Measurements from ENCODE around the gene TPP1.

The TPP1 gene

DNA sequence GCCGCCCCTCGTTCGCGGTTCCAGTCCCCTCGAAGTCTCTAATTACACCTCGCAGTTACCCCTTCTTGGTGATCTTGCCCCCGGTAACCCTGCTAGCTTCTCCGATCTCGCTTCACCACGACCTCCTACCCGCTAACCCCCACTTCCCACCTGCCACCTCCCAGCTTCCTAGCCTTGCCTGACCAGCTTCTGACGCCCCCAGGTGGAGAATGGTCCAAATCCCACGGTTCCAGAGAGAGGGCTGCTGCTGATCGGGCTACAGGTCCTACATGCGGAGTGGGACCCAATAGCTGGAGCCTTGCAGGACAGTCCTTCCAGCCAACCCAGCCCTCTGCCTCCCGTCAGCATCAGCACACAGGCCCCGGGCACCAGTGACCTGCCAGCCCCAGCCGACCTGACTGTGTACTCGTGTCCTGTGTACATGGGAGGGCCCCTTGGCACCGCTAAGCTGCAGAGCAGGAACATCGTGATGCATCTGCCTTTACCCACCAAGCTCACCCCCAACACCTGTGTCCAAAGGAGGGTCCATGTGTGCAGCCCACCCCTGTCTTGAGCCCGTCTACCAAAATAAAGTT lies 47.7 kb downstream of the TPP1 start:
- Histone ChIP-seq H3K9me3 (ENCODE audit: control insufficient read depth, low read length) (no peaks in the 10 kb centered on the region), H3K4me1 (ENCODE audit: control insufficient read depth, insufficient read depth, low read length) (peaks cover 5% of the 10 kb centered on the region), H3K4me3 (ENCODE audit: insufficient read depth, low read depth, low read length) (no peak overlapping the region), H3K27me3 (ENCODE audit: control insufficient read depth, insufficient read depth, low read length, poor library complexity, severe bottlenecking) (no peaks in the 10 kb centered on the region), H3K27ac (ENCODE audit: insufficient read depth, low read depth, low read length, poor library complexity, severe bottlenecking) (no peak overlapping the region), H3K36me3 (ENCODE audit: control insufficient read depth, insufficient read depth, low read length) (no peaks in the 10 kb centered on the region)
- WGBS, 2 experiments: 92 to 93% methylated on average over 22 of the region's 22 CpGs

DNA sequence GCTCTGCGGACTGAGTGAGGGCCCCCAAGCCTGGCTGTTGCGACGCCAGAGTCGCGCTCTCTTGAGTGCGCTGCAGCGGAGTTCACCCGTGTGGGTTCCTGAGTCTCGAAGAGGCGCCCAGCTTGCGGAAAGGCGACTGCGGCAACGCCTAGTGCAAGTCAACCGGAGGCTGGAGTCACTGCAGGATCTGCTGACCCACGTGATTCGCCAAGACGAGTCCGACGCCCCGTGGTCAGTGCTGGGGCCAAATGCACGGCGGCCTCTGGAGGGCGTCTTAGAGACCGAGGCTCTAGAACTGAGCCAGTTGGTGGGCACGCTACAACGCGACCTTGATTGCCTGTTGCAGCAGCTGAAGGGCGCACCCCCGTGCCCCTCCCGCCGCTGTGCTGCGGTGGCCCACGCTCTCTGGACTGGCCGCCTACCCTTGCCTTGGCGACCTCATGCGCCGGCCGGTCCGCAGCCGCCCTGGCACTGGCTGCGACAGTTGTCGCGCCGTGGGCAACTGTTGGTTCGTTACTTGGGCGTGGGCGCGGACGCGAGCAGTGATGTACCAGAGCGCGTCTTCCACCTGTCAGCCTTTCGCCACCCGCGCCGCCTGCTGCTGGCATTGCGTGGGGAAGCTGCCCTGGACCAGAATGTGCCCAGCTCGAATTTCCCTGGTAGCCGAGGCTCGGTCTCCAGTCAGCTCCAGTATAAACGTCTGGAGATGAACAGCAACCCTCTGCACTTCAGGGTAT lies 48.4 kb downstream of the TPP1 start:
- Histone ChIP-seq H3K27me3 (ENCODE audit: control insufficient read depth, insufficient read depth, low read length, poor library complexity, severe bottlenecking) (no peaks in the 10 kb centered on the region), H3K27ac (ENCODE audit: insufficient read depth, low read depth, low read length, poor library complexity, severe bottlenecking) (no peak overlapping the region), H3K36me3 (ENCODE audit: control insufficient read depth, insufficient read depth, low read length) (no peaks in the 10 kb centered on the region), H3K9me3 (ENCODE audit: control insufficient read depth, low read length) (no peaks in the 10 kb centered on the region), H3K4me3 (ENCODE audit: insufficient read depth, low read depth, low read length) (no peak overlapping the region), H3K4me1 (ENCODE audit: control insufficient read depth, insufficient read depth, low read length) (peaks cover 5% of the 10 kb centered on the region)
- WGBS, 2 experiments: 96% methylated on average over 62 of the region's 62 CpGs

DNA sequence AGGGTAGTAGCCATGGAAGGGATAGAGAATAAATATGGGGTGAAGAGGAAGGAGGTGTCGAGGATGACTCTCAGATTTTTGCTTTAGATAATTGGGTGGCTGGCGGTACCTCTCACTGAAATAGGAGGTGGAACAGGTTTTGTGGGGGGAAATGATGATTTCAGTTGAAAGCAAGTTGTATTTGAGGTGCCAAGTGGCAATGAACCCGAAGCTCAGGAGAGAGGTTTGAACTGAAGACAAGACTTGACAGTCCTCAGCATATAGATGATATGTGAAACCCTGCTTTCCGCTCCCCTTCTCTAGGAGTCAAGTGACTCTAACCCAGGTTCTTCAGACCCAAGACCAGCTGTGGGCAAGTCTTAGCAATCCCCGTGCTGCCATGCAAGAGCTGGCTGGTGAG lies 49.5 kb downstream of the TPP1 start:
- no peak overlapping the region for H3K27ac ChIP-seq (ENCODE audit: insufficient read depth, low read depth, low read length, poor library complexity, severe bottlenecking)
- H3K36me3 ChIP-seq (ENCODE audit: control insufficient read depth, insufficient read depth, low read length): no peaks in the 10 kb centered on the region
- no peaks in the 10 kb centered on the region for H3K9me3 ChIP-seq (ENCODE audit: control insufficient read depth, low read length)
- H3K27me3 ChIP-seq (ENCODE audit: control insufficient read depth, insufficient read depth, low read length, poor library complexity, severe bottlenecking): no peaks in the 10 kb centered on the region
- peaks cover 5% of the 10 kb centered on the region for H3K4me1 ChIP-seq (ENCODE audit: control insufficient read depth, insufficient read depth, low read length)
- WGBS, 2 experiments: 84 to 85% methylated on average over 5 of the region's 5 CpGs
- H3K4me3 ChIP-seq (ENCODE audit: insufficient read depth, low read depth, low read length): no peak overlapping the region

- Histone ChIP-seq H3K4me3 (ENCODE audit: insufficient read depth, low read depth, low read length) (no peak overlapping the region), H3K36me3 (ENCODE audit: control insufficient read depth, insufficient read depth, low read length) (no peaks in the 10 kb centered on the region), H3K27ac (ENCODE audit: insufficient read depth, low read depth, low read length, poor library complexity, severe bottlenecking) (no peak overlapping the region), H3K9me3 (ENCODE audit: control insufficient read depth, low read length) (no peaks in the 10 kb centered on the region), H3K4me1 (ENCODE audit: control insufficient read depth, insufficient read depth, low read length) (peaks cover 5% of the 10 kb centered on the region), H3K27me3 (ENCODE audit: control insufficient read depth, insufficient read depth, low read length, poor library complexity, severe bottlenecking) (no peaks in the 10 kb centered on the region)
- 79 to 81% methylated on average over 4 of the region's 4 CpGs for WGBS, 2 experiments
Measured at GRCh38 chr11:6568191-6568918, 50.9 kb downstream of the TPP1 start.

DNA sequence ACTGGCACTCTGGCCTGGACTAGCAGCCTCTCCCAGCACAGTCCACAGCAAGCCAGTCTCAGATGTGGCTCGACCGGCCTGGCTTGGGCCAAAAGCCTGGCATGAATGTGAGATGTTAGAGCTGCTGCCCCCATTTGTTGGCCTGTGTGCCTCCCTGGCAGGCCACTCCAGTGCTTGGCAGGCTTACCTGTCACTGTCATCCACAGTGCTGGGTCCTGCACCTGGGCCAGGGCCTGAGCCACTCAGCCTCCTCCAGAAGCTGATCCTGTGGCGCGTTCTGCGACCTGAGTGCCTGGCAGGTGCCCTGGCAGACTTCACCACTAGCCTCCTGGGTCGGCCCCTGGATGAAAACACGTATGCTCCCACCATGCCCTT lies 51.9 kb downstream of the TPP1 start:
- H3K27ac ChIP-seq (ENCODE audit: insufficient read depth, low read depth, low read length, poor library complexity, severe bottlenecking): no peak overlapping the region
- 93 to 94% methylated on average over 7 of the region's 7 CpGs for WGBS, 2 experiments
- H3K36me3 ChIP-seq (ENCODE audit: control insufficient read depth, insufficient read depth, low read length): no peaks in the 10 kb centered on the region
- peaks cover 5% of the 10 kb centered on the region for H3K4me1 ChIP-seq (ENCODE audit: control insufficient read depth, insufficient read depth, low read length)
- no peak overlapping the region for H3K4me3 ChIP-seq (ENCODE audit: insufficient read depth, low read depth, low read length)
- H3K9me3 ChIP-seq (ENCODE audit: control insufficient read depth, low read length): no peaks in the 10 kb centered on the region
- no peaks in the 10 kb centered on the region for H3K27me3 ChIP-seq (ENCODE audit: control insufficient read depth, insufficient read depth, low read length, poor library complexity, severe bottlenecking)

DNA sequence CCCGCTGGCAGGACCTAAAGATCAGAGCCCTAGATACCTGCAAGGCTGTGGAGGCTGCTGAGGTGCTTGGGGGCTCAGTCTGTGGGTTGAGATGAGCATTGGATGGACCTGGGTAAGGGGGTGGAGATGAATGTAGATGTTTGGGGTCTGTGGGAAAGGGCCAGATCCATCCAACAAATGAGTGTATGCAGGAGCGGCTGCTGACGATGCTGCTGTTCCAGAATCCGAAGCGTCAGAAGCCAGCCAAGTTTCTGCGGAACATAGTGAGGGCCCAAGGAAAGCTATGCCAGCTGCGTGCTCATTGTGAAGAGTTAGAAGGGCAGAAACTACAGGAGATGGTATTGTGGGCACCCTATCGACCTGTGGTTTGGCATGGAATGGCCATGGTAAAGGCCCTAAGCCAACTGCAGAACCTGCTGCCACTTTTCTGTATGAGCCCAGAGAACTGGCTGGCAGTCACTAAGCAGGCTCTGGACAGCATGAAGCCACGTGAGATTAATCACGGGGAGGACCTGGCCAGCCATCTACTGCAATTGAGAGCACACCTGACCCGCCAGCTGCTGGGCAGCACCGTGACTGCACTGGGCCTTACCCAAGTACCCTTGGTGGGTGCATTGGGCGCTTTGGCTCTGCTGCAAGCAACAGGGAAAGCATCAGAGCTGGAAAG lies 52.4 kb downstream of the TPP1 start:
- WGBS, 2 experiments: 87 to 90% methylated on average over 13 of the region's 13 CpGs
- H3K36me3 ChIP-seq (ENCODE audit: control insufficient read depth, insufficient read depth, low read length): no peaks in the 10 kb centered on the region
- no peaks in the 10 kb centered on the region for H3K27me3 ChIP-seq (ENCODE audit: control insufficient read depth, insufficient read depth, low read length, poor library complexity, severe bottlenecking)
- no peaks in the 10 kb centered on the region for H3K9me3 ChIP-seq (ENCODE audit: control insufficient read depth, low read length)
- H3K4me3 ChIP-seq (ENCODE audit: insufficient read depth, low read depth, low read length): no peak overlapping the region
- H3K4me1 ChIP-seq (ENCODE audit: control insufficient read depth, insufficient read depth, low read length): peaks cover 5% of the 10 kb centered on the region
- no peak overlapping the region for H3K27ac ChIP-seq (ENCODE audit: insufficient read depth, low read depth, low read length, poor library complexity, severe bottlenecking)

DNA sequence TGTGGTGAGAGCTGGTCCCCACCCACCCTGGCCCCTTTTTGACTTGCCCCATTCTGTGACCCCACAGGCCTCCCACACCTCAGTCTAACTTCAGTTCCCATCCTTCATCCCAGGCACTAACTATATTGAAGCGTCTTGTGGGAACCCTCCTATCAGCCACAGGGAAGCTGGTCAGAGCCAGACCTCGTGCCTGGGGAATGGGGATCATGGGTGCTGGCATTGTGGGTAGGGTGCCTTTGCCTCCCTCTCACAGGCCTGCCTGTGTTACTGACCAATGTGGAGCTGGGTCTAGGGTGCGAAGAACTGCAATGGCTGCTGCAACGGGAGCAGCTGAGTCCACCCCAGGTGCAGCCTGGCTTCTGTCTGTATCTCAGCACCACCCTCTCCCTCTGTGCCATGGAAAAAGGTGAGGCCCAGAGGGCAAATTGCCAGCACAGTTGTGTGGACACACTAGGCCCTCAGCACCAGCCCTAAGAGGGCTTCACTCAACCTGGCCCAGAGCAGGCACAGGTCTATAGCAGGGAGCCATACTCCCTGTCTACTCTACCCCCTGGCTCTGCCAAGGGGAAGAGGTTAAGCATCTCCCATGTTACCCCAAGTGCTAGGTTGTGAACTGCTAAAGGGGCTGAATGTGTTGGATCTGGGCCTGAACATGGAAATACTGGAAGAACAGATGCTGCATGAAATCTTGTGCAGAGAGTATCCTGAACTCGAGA lies 53.1 kb downstream of the TPP1 start:
- 90 to 95% methylated on average over 5 of the region's 5 CpGs for WGBS, 2 experiments
- no peak overlapping the region for H3K4me3 ChIP-seq (ENCODE audit: insufficient read depth, low read depth, low read length)
- no peaks in the 10 kb centered on the region for H3K9me3 ChIP-seq (ENCODE audit: control insufficient read depth, low read length)
- no peaks in the 10 kb centered on the region for H3K27me3 ChIP-seq (ENCODE audit: control insufficient read depth, insufficient read depth, low read length, poor library complexity, severe bottlenecking)
- peaks cover 5% of the 10 kb centered on the region for H3K4me1 ChIP-seq (ENCODE audit: control insufficient read depth, insufficient read depth, low read length)
- no peak overlapping the region for H3K27ac ChIP-seq (ENCODE audit: insufficient read depth, low read depth, low read length, poor library complexity, severe bottlenecking)
- no peaks in the 10 kb centered on the region for H3K36me3 ChIP-seq (ENCODE audit: control insufficient read depth, insufficient read depth, low read length)

DNA sequence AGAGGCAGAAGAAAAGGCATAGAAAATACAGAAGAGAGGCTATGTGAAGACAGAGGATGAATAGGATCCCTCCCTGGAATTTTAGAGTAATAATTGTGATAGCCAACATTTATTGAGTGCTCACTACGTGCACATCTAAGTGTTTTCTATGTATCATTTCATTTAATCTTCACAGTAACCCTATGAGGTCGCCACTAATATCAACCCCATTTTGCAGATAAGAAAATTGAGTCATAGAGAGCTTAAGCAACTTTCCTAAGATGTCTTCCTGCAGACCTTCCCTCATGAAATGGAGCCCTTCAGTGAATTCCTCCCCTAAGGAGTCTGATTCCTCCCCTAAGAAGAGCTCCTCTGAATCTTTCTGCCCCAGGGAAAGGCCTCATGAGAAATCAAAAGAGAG lies 53.9 kb downstream of the TPP1 start:
- H3K4me3 ChIP-seq (ENCODE audit: insufficient read depth, low read depth, low read length): no peak overlapping the region
- 60% methylated on average over 2 of the region's 2 CpGs for WGBS, 2 experiments

GRCh38 chr11:6563667-6564066 lies 55.6 kb downstream of the TPP1 start:
- Histone ChIP-seq H3K9me3 (ENCODE audit: control insufficient read depth, low read length) (no peaks in the 10 kb centered on the region), H3K36me3 (ENCODE audit: control insufficient read depth, insufficient read depth, low read length) (no peaks in the 10 kb centered on the region), H3K27ac (ENCODE audit: insufficient read depth, low read depth, low read length, poor library complexity, severe bottlenecking) (no peak overlapping the region), H3K4me1 (ENCODE audit: control insufficient read depth, insufficient read depth, low read length) (peaks cover 2% of the 10 kb centered on the region), H3K4me3 (ENCODE audit: insufficient read depth, low read depth, low read length) (no peak overlapping the region), H3K27me3 (ENCODE audit: control insufficient read depth, insufficient read depth, low read length, poor library complexity, severe bottlenecking) (no peaks in the 10 kb centered on the region)
- WGBS, 2 experiments: 94 to 96% methylated on average over 10 of the region's 10 CpGs

More for the DNA sequence above, 53.9 kb downstream of the TPP1 start:
- Histone ChIP-seq H3K27ac (ENCODE audit: insufficient read depth, low read depth, low read length, poor library complexity, severe bottlenecking) (no peak overlapping the region), H3K36me3 (ENCODE audit: control insufficient read depth, insufficient read depth, low read length) (no peaks in the 10 kb centered on the region), H3K9me3 (ENCODE audit: control insufficient read depth, low read length) (no peaks in the 10 kb centered on the region), H3K27me3 (ENCODE audit: control insufficient read depth, insufficient read depth, low read length, poor library complexity, severe bottlenecking) (no peaks in the 10 kb centered on the region), H3K4me1 (ENCODE audit: control insufficient read depth, insufficient read depth, low read length) (peaks cover 5% of the 10 kb centered on the region)

Data from ectodermal cell (in vitro differentiated cells).